ENCODE data around the gene KLHL6.
A peak's percentile ranks its signal among the peaks of the same experiment; 100 is the strongest.

DNA sequence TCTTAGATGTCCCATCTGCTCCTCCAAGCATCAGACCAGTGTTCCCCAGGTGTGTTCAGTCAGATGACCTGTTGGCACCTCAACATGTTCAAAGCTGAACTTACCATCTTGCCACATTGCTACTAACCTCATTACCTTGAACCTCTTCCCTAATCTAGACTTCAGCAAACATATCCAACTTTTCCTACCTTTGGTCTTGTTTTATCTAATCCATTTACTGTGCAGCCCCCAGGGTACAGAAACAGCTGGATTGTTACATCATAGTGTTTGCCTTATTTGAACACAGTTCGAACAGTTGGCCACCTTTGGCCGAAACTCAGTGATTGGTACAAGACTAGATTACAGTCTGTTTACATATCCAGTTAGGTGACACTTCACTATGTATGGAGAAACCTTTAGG lies 91.0 kb downstream of the KLHL6 start:
- peak; percentile 94 for TF ChIP-seq SP1 (IDR thresholded peaks at IDR 0.05)
- no peak for TF ChIP-seq CTCF (IDR thresholded peaks at IDR 0.05; ENCODE audit: low read depth, low read length, missing input control)
- peak; percentile 95 to 98 for TF ChIP-seq RXRA (IDR thresholded peaks at IDR 0.05)
- TF ChIP-seq FOXA1 (IDR thresholded peaks at IDR 0.05), result peak; percentile 88
- TF ChIP-seq, protein P1, sequence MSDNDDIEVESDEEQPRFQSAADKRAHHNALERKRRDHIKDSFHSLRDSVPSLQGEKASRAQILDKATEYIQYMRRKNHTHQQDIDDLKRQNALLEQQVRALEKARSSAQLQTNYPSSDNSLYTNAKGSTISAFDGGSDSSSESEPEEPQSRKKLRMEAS (IDR thresholded peaks at IDR 0.05), result peak; percentile 84
- no peak for TF ChIP-seq TAF1 (conservative IDR thresholded peaks at IDR 0.05)
- peak; percentile 90 for TF ChIP-seq ATF3 (IDR thresholded peaks at IDR 0.05)
- peak; percentile 59 to 92 for TF ChIP-seq JUND (IDR thresholded peaks at IDR 0.05)
- TF ChIP-seq EGR1 (IDR thresholded peaks at IDR 0.05; ENCODE audit: low read depth in 2 of 2), result peak in 1 of 2 donors; percentile 66
- peak; percentile 87 for TF ChIP-seq ZBTB33 (IDR thresholded peaks at IDR 0.05)
- peak; percentile 38 to 59 for TF ChIP-seq RAD21 (IDR thresholded peaks at IDR 0.05)
- peak; percentile 69 for TF ChIP-seq YY1 (IDR thresholded peaks at IDR 0.05)
- TF ChIP-seq REST (IDR thresholded peaks at IDR 0.05), result peak; percentile 70

All from liver (tissue), 3 donors.